ENCODE results near the gene NEAT1.
"Not testable (repeated sequence)": the region's sequence is repeated elsewhere in the genome, so short reads cannot be mapped to it uniquely, and the experiment has no call there.

The NEAT1 gene

GRCh38 chr11:65411681-65412070, 10.9 kb upstream of the NEAT1 start:
- FAIRE-seq, result no peak

GRCh38 chr11:65412271-65413076, 10.1 kb upstream of the NEAT1 start:
- no peak for FAIRE-seq

- not testable (repeated sequence) for FAIRE-seq
These were observed 9.4 kb upstream of the NEAT1 start for GRCh38 chr11:65413077-65413664.

DNA sequence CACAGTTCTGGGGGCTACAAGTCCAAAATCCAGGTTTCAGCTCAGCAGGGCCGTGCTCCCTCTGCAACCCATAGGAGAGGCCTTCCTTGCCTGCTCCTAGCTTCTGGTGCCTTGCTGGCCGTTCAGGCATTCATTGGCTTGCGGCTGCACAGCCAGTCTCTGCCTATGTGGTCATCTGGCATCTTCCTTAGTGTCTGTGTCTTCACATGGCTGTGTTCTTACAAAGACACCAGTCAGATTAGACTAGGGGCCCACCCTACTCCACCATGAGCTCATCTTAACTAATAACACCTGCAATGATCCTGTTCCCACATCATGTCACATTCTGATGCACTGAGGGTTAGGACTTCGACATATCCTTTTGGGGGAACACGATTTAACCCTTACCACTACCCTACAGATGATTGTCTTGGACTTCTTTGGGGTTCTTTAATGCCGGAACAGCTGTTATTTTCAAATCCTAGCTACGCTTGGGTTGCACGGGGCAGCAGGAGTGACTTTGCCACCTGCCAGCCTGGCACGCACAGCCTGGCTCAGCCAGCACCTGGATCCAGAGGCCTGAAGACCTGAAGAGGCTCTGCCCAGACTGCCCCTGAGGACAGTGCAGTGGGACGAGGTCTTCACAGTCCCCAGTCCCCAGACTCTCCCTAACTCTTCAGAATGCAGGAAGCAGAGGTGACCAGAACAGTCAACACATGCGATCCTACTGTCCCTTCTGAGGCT, 7.7 kb upstream of the NEAT1 start:
- no peak for FAIRE-seq

GRCh38 chr11:65415499-65416340, 6.9 kb upstream of the NEAT1 start:
- FAIRE-seq, result no peak

DNA sequence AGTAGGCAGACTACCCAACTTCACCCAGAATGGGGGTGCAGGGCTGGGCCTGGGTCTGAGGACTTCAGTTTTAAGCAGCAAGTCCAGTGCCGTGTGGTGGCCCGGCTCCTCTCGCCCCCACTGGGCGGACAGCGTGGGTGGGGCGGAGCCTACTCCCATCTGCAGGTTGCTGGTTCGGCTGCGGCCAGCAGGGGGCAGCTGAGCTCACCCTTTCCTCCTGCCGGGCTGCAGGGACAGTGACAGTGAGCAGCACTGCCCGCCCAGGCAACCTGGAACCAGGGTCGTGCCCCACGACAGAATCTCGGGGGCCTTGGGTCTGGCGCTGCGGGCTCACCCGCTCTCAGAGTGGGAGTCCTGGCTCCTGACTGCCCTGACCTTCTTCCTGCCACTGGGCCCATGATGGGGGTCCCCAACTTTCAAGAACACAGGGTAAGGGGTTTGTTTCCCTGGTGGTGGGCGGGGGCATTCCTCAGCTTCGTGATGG, 6.2 kb upstream of the NEAT1 start:
- FAIRE-seq, result no peak

DNA sequence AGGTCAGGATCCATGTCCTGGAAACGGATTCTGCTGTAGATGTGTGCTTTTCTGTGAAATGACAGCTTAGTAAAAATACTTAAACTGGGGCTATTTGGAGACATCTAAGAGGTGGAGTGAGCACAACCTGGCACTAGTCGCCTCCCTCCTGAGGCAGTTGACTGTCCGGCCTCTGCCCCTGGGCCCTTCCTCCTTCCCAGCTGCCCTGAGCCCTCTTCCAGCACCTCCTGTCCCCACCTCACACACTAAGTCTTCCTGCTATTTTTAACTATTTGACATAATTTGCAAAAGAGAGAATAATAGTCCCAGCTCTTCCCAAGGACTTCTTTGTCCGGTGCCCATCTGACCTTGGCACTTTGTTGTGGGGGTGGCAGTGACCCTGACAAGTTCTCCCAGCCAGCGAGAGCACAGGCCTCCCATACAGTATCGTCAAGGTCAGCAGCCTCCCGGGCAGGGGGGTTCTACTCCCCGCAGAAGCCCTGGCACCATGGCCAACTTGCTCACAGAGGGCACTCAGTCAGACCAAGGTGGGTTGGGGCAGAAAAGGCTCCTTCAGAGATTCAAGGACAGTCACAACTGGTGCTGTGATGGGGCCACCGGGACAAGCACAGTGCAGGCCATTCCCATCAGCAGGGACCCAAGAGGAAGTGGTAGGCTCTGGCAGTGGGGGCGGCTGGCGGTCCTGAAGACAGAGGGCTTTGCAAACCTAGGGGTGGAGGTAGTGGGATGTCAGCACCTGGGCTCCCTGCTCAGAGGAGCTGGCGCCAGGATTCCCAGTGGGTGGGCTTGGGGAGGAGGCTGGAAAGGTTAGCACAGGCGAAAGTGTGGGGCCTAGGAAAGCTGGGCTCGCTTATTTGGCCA, 5.5 kb upstream of the NEAT1 start:
- no peak for FAIRE-seq

GRCh38 chr11:65417702-65418430, 4.7 kb upstream of the NEAT1 start:
- no peak for FAIRE-seq

DNA sequence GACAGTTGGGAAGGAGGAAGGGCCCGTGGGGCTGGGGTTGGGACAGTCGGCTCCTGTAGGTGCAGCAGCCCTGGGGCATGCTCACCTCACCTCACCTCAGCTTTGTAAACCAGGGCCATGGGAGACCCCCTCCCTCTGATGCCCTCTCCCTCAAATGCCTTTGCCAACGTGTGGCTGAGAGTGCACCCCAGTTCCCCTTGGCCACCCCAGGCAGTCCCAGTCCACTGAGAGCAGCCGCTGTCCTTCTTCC, 4.2 kb upstream of the NEAT1 start:
- FAIRE-seq, result no peak

DNA sequence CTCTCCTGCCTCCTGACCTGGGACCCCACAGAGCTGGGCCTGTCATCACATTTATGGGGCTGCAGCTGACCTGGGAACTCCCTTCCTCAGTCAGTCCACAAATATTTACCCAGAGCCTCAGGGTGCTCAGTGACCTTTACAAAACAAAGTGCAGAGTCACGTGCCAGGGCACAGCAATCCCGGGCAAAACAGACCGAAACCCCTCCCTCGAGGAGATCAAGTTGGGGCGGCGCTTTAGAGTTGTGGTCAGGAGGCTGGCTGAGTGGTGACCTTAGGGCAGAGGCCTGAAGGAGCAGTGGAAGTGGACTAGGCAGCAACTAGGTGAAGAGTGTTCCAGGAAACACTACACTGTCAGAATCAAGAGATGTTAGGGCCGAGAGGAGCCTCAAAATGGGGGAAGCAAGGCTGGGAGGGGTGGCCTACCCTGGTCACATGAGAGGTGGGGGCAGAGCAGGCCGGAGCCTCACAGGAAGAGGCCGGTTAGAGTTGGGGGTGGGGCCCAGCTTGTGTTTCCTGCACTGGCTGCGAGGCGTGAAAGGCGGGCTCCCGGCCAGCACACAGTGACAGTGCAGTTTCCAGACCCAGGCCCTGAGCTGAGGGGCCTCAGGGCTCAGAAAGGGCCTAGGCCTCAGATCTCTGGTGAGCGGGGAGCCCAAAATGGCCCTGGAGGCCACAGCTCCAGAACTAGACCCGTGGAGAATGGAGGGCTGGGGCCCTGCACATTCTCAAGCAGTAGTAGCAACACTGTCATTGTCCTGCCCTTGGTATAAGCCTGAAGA, 3.7 kb upstream of the NEAT1 start:
- FAIRE-seq, result no peak

GRCh38 chr11:65419460-65419771, 3.2 kb upstream of the NEAT1 start:
- FAIRE-seq, result no peak

GRCh38 chr11:65419772-65420481, 2.7 kb upstream of the NEAT1 start:
- no peak for FAIRE-seq

GRCh38 chr11:65420506-65420905, 2.1 kb upstream of the NEAT1 start:
- no peak for FAIRE-seq

DNA sequence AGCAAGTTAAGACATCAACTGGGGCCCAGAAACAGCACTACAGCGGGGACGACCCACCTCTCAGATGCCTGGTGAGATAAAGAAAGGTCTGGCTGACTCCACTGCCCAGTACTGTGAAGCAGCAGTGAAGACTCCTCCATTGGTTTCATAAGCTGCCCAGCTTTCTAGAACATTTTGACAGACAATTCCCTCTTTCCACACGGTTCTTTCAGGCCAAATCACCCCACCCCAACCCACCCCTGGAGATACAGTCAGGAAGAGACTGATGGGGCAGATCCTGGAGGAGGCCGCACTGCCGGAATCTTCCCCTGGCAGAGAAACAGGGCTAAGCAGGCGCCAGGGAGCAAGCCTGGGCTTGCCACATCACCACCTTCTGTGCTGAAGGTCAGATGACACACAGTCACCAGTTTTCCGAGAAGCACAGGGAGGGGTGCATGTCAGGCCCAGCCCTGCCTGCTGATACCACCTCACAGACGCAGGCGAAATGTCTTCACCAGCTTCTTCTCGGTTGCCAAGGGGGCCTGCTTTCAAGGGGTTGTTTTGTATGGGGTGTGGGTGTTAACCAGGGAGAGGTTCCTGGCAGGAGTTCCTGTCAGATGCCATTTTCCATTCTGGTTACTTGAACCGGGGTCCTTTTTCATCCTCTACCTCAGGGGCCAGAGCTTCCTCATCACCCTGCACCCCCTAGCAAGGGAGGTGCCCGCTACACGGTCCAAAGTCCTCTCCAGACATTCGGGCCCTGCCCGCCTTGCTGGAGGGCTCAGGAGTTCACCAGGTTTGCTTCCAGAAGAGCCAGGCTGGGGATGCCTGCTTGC, 1.4 kb upstream of the NEAT1 start:
- FAIRE-seq, result no peak

DNA sequence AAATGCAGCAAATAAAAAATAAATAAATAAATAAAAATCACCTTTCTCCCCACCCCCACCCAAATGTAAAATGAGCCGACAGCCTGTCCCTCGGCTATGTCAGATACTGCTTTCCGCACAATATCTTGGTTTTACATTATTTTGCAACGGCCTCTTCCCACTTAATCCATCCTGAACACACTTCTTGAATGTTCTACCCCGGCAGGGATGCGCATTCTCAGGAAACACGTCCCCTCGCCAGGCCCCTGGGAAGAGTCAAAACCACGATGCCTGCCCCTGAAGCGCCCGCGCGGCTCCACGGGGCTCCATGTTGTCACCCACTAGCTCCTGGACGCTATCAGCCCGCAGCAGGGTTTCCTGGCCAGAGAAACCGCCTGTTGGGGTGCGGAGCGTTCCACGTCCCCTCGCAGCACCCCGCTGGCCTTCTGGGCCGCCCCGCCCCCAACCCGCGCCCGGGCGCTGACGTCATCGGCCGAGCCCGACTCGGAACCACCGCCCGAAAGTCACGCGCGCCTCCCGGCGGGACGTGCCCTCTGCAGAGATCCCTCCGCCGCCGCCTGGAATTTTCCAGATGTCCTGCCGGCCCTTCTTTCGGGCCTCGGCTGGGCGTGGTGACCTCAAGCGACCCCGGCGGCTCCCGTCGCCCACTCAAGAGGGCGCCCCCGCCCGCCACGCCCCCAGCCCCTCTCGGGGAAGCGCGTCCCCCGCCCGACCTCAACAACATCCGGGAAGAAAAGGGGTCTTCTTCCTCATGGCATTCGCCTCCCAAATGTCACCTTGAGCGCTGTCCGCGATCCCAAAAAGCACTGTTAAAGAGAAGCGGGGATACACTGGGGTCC, 585 bp upstream of the NEAT1 start:
- FAIRE-seq, result no peak

GRCh38 chr11:65423516-65424204, 1.1 kb downstream of the NEAT1 start:
- FAIRE-seq, result no peak

DNA sequence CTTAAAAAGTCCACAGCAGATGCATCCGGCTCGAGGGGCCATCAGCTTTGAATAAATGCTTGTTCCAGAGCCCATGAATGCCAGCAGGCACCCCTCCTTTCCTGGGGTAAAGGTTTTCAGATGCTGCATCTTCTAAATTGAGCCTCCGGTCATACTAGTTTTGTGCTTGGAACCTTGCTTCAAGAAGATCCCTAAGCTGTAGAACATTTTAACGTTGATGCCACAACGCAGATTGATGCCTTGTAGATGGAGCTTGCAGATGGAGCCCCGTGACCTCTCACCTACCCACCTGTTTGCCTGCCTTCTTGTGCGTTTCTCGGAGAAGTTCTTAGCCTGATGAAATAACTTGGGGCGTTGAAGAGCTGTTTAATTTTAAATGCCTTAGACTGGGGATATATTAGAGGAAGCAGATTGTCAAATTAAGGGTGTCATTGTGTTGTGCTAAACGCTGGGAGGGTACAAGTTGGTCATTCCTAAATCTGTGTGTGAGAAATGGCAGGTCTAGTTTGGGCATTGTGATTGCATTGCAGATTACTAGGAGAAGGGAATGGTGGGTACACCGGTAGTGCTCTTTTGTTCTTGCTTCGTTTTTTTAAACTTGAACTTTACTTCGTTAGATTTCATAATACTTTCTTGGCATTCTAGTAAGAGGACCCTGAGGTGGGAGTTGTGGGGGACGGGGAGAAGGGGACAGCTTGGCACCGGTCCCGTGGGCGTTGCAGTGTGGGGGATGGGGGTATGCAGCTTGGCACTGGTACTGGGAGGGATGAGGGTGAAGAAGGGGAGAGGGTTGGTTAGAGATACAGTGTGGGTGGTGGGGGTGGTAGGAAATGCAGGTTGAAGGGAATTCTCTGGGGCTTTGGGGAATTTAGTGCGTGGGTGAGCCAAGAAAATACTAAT, 1.9 kb downstream of the NEAT1 start:
- FAIRE-seq, result no peak

Measured in TTC549 (cell line).